Colonic mucosa (tissue), 4 donors: ENCODE results near the gene SPTY2D1. TPM values are rescaled to one million over a fixed set of nuclear protein-coding genes. Genes with fewer than 3 reads are reported as not detected.
"Not testable (repeated sequence)": the region's sequence is repeated elsewhere in the genome, so short reads cannot be mapped to it uniquely, and the experiment has no call there.

Experiments used
- DNase-seq: peaks from one replicate; pipeline ENCODE4 v3.0.0-alpha.2; 2020
- H3K27ac ChIP-seq: fragments of 200-600 bp; one replicate; pipeline ENCODE4 v1.8.0; 2021
- H3K27me3 ChIP-seq: fragments of 200-600 bp; one replicate; pipeline ENCODE4 v1.8.0; 2021
- H3K36me3 ChIP-seq: fragments of 200-600 bp; one replicate; pipeline ENCODE4 v1.8.0; 2021
- H3K4me1 ChIP-seq: fragments of 200-600 bp; one replicate; pipeline ENCODE4 v1.8.0; 2021; ENCODE audit warnings: mild to moderate bottlenecking
- H3K4me3 ChIP-seq: fragments of 200-600 bp; one replicate; pipeline ENCODE4 v1.8.0; 2021
- H3K9ac ChIP-seq, 2 donors: one replicate each; pipeline ENCODE4 v1.7.0; 2013; ENCODE audit warnings: control low read depth in 2 of 2, low read depth in 2 of 2, low read length in 2 of 2
- H3K9me3 ChIP-seq: fragments of 200-600 bp; one replicate; pipeline ENCODE4 v1.8.0; 2021
- CTCF ChIP-seq: fragments of 200-600 bp; IDR thresholded peaks from one replicate; pipeline ENCODE4 v1.8.0; 2022; ENCODE audit warnings: antibody characterized with exemption, mild to moderate bottlenecking
- intact Hi-C: fragments of 100-400 bp; cut with DNase I; formaldehyde crosslinking; loops from one replicate; pipeline ENCODE4 v1.14.1; 2022
- total RNA-seq, 2 donors: library from RNA; stranded (reverse); fragmentation: NEBNext Ultra II Directional in 1 of 2; extraction: Animal tissue kit (Norgen Biotek cat#: 25700) in 1 of 2; gene quantifications; one replicate each; pipeline ENCODE4 v1.2.1, GENCODE V29; 2021
- donor health status: healthy.
- donor health status: DM: no; HTN: no; CAD: no.
- donor health status: DM: no; HTN: no; CAD: no.

Gene SPTY2D1
- total RNA-seq, 2 donors from 2014 or later: 21.9 to 22.6 TPM

DNA sequence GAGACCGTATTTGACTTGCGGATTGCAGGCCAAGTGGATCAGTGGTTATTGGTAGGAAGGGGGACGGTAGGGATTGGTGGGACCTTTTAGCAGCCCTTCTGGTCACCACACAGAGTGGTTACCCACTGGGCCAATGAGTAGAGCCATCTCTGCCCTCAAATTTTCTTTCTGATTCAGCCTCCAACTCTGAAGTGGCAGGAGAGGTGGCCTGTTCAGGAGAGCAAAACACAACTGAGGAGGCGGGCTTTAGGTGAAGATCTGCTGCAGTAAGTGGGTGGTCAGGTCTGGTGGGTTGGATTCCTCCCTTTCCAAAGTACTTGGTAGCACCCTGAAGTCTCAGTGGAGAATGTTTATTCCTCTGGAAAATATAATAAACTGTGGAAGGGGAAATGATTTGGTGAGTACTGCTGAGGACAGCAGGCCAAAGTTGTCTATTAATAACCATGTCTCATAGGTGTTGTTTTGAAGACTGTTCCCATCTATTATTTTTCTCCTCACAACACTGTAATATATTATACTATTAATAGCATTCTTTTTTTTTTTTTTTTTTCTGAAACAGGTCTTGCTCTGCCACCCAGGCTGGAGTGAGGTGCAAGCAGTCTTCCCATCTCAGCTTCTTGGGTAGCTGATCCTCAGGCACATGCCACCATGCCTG, 33.1 kb downstream of the SPTY2D1 start:
- intact Hi-C loops: no loop called here
- DNase-seq: no peak

DNA sequence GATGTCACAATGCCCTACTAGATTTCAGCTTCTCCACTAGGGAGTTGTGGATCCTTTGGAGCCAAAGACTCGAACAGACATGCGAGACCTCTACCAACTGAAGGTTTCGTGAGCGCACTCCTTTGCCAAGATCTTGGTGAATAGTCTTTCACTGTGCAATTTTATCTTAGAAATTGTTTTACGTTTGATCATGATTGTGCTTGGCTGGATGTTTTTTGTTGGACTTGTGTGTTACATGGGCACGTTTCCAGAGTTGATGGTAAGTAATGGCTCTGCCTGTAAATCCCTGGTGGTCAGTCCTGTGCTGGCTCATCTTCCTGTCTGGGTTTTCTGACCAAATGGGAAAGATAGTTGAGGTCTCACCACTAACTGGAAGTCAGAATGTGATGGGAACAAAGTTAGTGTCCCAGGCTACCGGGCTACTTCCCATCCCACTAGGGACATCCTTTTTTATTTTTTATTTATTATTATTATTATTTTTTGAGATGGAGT, 34.4 kb downstream of the SPTY2D1 start, which contains the start of gene MISFA:
TSS of gene MISFA (plus strand) at position 51 of the 492 bp plus-strand sequence. CDS start at position 191, 140 bp downstream.
- intact Hi-C loops: no loop called here

More for the DNA sequence above, 33.1 kb downstream of the SPTY2D1 start:
- Histone ChIP-seq H3K36me3 (no peaks in the 10 kb centered on the region), H3K4me1 (no peaks in the 10 kb centered on the region), H3K9ac (no peak overlapping the region), H3K4me3 (no peak overlapping the region), H3K9me3 (no peaks in the 10 kb centered on the region), H3K27me3 (no peaks in the 10 kb centered on the region), H3K27ac (no peak overlapping the region)
- no peak for TF ChIP-seq CTCF

GRCh38 chr11:18594999-18595749, 39.0 kb downstream of the SPTY2D1 start:
- H3K4me3 ChIP-seq: no peak overlapping the region
- no peaks in the 10 kb centered on the region for H3K27me3 ChIP-seq
- no peaks in the 10 kb centered on the region for H3K4me1 ChIP-seq
- intact Hi-C loops: no loop called here
- no peaks in the 10 kb centered on the region for H3K9me3 ChIP-seq
- H3K9ac ChIP-seq: no peak overlapping the region
- no peak for DNase-seq
- H3K27ac ChIP-seq: no peak overlapping the region
- H3K36me3 ChIP-seq: no peaks in the 10 kb centered on the region
- no peak for TF ChIP-seq CTCF

More for the DNA sequence above, 34.4 kb downstream of the SPTY2D1 start, which contains the start of gene MISFA:
- Histone ChIP-seq H3K4me1 (no peaks in the 10 kb centered on the region), H3K27ac (no peak within 1 kb of the TSS), H3K36me3 (no peaks in the 10 kb centered on the region), H3K27me3 (no peaks in the 10 kb centered on the region), H3K9me3 (no peaks in the 10 kb centered on the region), H3K9ac (no peak within 1 kb of the TSS), H3K4me3 (no peak within 1 kb of the TSS)
- TF ChIP-seq CTCF: no peak
- DNase-seq: no peak

GRCh38 chr11:18594088-18594487, 40.1 kb downstream of the SPTY2D1 start:
- intact Hi-C loops, H3K27ac ChIP-seq, H3K27me3 ChIP-seq, H3K36me3 ChIP-seq, H3K4me3 ChIP-seq, H3K9ac ChIP-seq, H3K9me3 ChIP-seq, DNase-seq, H3K4me1 ChIP-seq: not testable (repeated sequence)

DNA sequence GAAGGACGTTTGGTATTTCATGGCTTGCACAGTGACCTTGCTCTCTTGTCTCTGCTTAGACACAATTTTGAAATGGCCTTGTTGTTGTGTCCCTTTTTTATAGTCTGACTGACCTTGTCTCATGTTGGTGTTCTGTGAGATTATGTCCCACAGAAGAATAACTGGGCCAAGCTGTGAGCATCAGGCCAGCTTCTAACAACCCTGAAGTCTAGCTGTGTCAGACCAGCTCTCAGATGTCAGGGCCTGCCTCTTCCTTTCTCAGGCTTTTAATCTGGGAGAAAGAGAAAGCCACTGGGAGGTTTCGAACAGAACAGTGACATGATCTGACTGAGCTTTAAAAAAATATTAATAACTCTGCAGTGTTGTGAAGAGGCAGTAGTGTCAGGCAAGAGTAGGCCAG, 43.6 kb downstream of the SPTY2D1 start:
- Histone ChIP-seq H3K27ac (no peak overlapping the region), H3K4me1 (peaks cover 4% of the 10 kb centered on the region), H3K4me3 (no peak overlapping the region), H3K9ac (no peak overlapping the region), H3K27me3 (no peaks in the 10 kb centered on the region), H3K9me3 (no peaks in the 10 kb centered on the region), H3K36me3 (no peaks in the 10 kb centered on the region)
- intact Hi-C loops: no loop called here
- no peak for DNase-seq
- TF ChIP-seq CTCF: no peak
